DND-41 (cell line): ENCODE data around the gene FAM241B.

Source experiments
- CTCF ChIP-seq: IDR thresholded peaks from 2 replicates; pipeline ENCODE4 v1.5.1; 2012; ENCODE audit warnings: borderline replicate concordance, low read length, moderate library complexity, mild to moderate bottlenecking; ENCODE audit not compliant: poor library complexity, severe bottlenecking; ENCODE audit errors: extremely low read depth
- EZH2 ChIP-seq: IDR thresholded peaks from 3 replicates; pipeline ENCODE4 v1.6.1; 2012; ENCODE audit warnings: borderline replicate concordance, low read depth, mild to moderate bottlenecking, moderate library complexity, low read length, inconsistent platforms; ENCODE audit not compliant: severe bottlenecking

- TF ChIP-seq CTCF = no peak
- no peak for TF ChIP-seq EZH2
These were observed 20.7 kb downstream of the FAM241B start for GRCh38 chr10:69650589-69651261.
